ENCODE measurements around the gene KLF12.

KLF12 gene

GRCh38 chr13:74090869-74091605 is 43.2 kb downstream of the KLF12 start:
- no peak overlapping the region for H3K27ac ChIP-seq
- TF ChIP-seq CTCF (conservative IDR thresholded peaks at IDR 0.05) = no peak

DNA sequence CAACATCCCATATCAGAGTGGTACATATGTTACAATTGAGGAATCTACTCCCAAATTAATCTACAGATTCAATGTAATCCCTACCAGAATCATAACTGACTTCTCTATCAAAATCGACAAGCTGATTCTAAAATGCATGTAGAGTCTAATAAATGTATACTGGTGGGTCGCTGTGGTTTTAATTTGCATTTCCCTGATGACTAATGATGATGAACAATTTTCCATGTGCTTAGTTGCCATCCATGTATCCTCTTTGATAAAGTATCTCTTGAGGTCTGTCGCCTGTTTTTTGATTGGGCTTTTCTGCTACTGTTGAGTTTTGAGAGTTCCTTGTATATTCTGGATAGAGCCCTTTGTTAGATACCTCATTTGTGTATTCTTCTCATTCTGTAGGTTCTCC is 43.8 kb downstream of the KLF12 start:
- no peak for TF ChIP-seq CTCF (conservative IDR thresholded peaks at IDR 0.05)
- H3K27ac ChIP-seq = no peak overlapping the region

GRCh38 chr13:74087357-74087756 is 46.8 kb downstream of the KLF12 start:
- no peak overlapping the region for H3K27ac ChIP-seq
- TF ChIP-seq CTCF (conservative IDR thresholded peaks at IDR 0.05) = no peak

Measured in VCaP (cell line).